ENCODE data around the gene QSOX2.

Gene QSOX2

DNA sequence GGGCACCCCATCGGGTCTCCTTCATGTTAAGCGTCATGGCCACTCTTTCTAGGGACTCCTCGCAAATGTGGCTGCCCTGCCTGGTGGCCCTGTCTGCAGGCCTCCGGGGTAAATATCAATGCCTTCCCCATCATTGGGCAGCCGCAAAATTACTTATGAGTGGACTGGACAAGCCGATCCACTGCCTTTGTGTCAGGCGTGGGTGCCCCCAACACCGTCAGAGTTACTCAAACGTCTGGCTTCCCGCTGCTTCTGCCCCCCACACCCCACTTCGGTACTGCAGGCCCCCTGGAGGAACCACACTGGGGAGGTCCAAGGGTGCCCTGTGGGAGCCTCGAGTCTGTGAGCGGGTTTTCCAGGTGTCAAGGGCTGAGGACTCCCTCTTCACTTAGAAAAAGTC lies 44.4 kb downstream of the QSOX2 start:
- H3K27me3 ChIP-seq (ENCODE audit: insufficient read depth, poor library complexity, severe bottlenecking) = peaks cover 84% of the 10 kb centered on the region
- H3K4me1 ChIP-seq (ENCODE audit: insufficient read depth, poor library complexity, severe bottlenecking) = no peaks in the 10 kb centered on the region

DNA sequence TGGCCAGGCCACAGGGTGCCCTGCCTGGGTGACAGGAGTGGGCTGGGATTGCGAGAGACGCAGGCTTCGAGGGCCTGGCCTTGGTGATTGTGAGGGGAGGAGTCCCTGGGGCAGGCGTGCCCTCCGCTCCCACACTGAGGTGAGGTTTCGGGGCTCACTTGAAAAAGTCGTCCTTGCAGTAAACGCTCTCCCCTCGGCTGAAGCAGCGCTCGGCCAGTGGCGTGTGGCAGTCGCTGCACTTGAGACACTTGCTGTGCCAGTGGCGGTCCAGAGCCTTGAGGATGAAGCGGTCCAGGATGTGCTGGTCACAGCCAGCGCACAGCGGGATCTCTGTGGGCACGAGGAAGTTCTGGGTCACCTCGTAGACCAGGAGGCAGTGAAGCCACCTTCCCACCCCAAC lies 45.2 kb downstream of the QSOX2 start:
- no peak overlapping the region for H3K4me3 ChIP-seq (ENCODE audit: severe bottlenecking)
- H3K9me3 ChIP-seq (ENCODE audit: severe bottlenecking) = no peaks in the 10 kb centered on the region
- DNase-seq (ENCODE audit: low spot score) = no peak
- H3K4me1 ChIP-seq (ENCODE audit: insufficient read depth, poor library complexity, severe bottlenecking) = no peaks in the 10 kb centered on the region
- ATAC-seq (ENCODE audit: low read depth) = no peak
- no peak overlapping the region for H3K27ac ChIP-seq (ENCODE audit: poor library complexity, severe bottlenecking)
- H3K36me3 ChIP-seq (ENCODE audit: low read depth) = no peaks in the 10 kb centered on the region
- H3K27me3 ChIP-seq (ENCODE audit: insufficient read depth, poor library complexity, severe bottlenecking) = peaks cover 90% of the 10 kb centered on the region
- TF ChIP-seq, protein P1, sequence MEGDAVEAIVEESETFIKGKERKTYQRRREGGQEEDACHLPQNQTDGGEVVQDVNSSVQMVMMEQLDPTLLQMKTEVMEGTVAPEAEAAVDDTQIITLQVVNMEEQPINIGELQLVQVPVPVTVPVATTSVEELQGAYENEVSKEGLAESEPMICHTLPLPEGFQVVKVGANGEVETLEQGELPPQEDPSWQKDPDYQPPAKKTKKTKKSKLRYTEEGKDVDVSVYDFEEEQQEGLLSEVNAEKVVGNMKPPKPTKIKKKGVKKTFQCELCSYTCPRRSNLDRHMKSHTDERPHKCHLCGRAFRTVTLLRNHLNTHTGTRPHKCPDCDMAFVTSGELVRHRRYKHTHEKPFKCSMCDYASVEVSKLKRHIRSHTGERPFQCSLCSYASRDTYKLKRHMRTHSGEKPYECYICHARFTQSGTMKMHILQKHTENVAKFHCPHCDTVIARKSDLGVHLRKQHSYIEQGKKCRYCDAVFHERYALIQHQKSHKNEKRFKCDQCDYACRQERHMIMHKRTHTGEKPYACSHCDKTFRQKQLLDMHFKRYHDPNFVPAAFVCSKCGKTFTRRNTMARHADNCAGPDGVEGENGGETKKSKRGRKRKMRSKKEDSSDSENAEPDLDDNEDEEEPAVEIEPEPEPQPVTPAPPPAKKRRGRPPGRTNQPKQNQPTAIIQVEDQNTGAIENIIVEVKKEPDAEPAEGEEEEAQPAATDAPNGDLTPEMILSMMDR (IDR thresholded peaks at IDR 0.05; ENCODE audit: poor library complexity, severe bottlenecking) = no peak

More for the DNA sequence above, 44.4 kb downstream of the QSOX2 start:
- H3K9me3 ChIP-seq (ENCODE audit: severe bottlenecking) = no peaks in the 10 kb centered on the region
- H3K4me3 ChIP-seq (ENCODE audit: severe bottlenecking) = no peak overlapping the region
- no peak for ATAC-seq (ENCODE audit: low read depth)
- H3K27ac ChIP-seq (ENCODE audit: poor library complexity, severe bottlenecking) = no peak overlapping the region
- TF ChIP-seq, protein P1 (IDR thresholded peaks at IDR 0.05; ENCODE audit: poor library complexity, severe bottlenecking) = no peak
- H3K36me3 ChIP-seq (ENCODE audit: low read depth) = no peaks in the 10 kb centered on the region
- no peak for DNase-seq (ENCODE audit: low spot score)

DNA sequence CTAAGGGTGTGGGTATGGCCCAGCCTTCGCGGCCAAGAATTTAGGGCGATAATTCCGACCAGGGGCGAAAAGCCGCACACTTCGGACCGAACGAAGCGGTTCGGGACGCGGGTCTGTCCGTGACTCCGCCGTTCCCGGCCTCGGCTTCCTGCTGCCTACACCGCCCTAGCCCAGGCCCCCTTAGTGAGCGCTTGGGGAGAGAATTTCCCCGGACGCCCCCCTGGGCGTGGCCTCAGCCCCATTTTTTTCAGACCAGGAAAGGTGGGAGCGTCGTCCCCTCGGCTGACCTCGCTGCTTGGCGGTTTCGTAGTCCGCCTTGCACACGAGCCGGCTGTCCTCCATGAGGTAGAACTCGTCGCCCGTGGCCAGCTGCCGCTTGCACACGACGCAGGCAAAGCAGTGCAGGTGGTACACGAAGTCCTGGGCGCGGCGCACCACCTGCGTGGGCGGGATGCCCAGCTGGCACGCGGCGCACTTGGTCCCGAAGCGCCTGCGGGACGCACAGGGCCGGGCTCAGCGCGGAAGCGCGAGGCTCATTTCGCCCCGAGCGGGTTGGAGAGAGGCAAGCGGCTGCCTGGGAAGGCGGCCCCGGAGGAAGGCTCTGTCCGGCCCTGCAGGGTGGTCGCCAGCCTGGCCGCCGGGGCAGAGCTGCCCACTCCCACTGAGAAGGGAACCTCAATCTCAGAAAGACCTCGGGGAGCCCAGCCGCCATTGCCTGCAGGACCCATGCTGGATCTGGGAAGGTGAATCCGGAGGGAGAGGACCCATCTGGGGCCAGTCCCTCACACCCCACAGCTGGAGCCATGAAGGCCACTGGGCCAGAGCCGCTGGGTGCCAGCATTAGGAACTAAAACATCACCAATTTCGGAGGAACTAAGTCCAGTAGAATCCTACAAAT lies 46.0 kb downstream of the QSOX2 start:
- ATAC-seq (ENCODE audit: low read depth) = no peak
- Histone ChIP-seq H3K4me3 (ENCODE audit: severe bottlenecking) (no peak overlapping the region), H3K36me3 (ENCODE audit: low read depth) (no peaks in the 10 kb centered on the region), H3K27me3 (ENCODE audit: insufficient read depth, poor library complexity, severe bottlenecking) (peaks cover 94% of the 10 kb centered on the region), H3K27ac (ENCODE audit: poor library complexity, severe bottlenecking) (no peak overlapping the region), H3K9me3 (ENCODE audit: severe bottlenecking) (no peaks in the 10 kb centered on the region), H3K4me1 (ENCODE audit: insufficient read depth, poor library complexity, severe bottlenecking) (no peaks in the 10 kb centered on the region)
- TF ChIP-seq, protein P1 (IDR thresholded peaks at IDR 0.05; ENCODE audit: poor library complexity, severe bottlenecking) = no peak
- DNase-seq (ENCODE audit: low spot score) = no peak

DNA sequence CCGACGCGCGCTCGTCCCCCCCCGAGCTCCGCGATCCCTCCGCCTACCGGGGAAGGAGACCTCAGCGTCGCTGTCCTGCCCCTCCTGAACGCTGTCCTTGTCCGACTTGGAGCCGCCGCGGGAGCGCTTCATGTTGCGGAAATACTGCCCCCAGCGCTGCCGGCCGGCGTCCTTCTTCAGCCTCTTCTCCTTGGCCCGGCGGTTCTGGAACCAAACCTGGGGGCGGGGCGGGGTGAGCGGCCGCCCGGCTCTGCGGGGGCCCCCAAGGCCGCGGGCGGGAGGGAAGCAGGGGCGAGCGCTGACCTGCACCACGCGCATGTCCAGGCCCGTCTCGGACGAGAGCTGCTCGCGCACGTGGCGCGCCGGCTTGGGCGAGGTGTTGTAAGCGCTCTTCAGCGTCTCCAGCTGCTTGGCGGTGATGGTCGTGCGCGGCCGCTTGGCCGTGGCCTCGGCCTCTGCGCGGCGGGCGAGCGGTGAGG lies 47.0 kb downstream of the QSOX2 start:
- TF ChIP-seq, protein P1 (IDR thresholded peaks at IDR 0.05; ENCODE audit: poor library complexity, severe bottlenecking) = peak; percentile 6
- Histone ChIP-seq H3K4me1 (ENCODE audit: insufficient read depth, poor library complexity, severe bottlenecking) (no peaks in the 10 kb centered on the region), H3K4me3 (ENCODE audit: severe bottlenecking) (no peak overlapping the region), H3K36me3 (ENCODE audit: low read depth) (no peaks in the 10 kb centered on the region), H3K27me3 (ENCODE audit: insufficient read depth, poor library complexity, severe bottlenecking) (peaks cover 94% of the 10 kb centered on the region), H3K27ac (ENCODE audit: poor library complexity, severe bottlenecking) (no peak overlapping the region), H3K9me3 (ENCODE audit: severe bottlenecking) (no peaks in the 10 kb centered on the region)
- ATAC-seq (ENCODE audit: low read depth) (peak; percentile 27; the same call in 2 of the 3 replicates), DNase-seq (ENCODE audit: low spot score) (no peak)
